COLO668 (cell line): ENCODE results near the gene FUT7.
"Not testable (repeated sequence)": the region's sequence is repeated elsewhere in the genome, so short reads cannot be mapped to it uniquely, and the experiment has no call there.

Source experiments
- DNase-seq: peaks from one replicate; lab custom pipeline; 2025; ENCODE audit not compliant: unreplicated experiment; lab: John Stamatoyannopoulos, UW

The FUT7 gene

DNA sequence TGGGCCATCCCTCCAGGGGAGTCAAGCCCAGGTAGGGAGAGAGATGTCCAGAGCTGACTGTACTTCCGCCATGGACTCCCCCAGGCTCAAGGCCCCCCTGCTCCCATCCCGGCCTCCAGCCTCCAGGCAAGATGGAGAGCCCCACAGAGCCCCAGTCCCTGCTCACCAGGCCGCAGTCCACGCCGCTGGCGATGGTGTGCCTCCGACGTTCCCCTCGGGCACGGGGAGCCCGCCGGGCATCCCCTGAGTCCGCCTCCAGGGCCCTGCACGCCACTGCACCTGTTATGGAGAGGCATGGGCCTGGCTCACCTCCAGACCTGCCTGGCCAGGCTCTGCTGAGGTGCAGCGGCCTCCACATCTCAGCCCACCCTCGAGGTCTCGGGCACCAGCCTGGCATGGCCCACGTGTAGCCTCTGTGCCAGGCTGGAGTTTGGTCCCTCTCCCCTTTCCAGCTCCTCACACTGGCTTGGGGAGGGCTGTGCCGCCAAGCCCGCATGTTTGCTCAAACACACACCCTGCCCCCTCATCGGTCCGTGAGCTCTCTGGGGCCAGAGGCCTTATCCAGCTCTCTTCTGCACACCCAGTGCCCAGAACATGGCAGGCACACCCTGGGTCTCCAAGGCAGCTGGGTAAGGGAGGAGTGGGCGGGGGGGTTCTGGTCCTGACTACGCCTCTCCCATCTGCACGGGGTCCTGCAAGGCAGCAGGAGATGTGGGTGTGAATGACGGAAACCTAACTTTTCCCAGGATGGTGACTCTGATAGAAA lies 34.4 kb upstream of the FUT7 start:
- DNase-seq = no peak

DNA sequence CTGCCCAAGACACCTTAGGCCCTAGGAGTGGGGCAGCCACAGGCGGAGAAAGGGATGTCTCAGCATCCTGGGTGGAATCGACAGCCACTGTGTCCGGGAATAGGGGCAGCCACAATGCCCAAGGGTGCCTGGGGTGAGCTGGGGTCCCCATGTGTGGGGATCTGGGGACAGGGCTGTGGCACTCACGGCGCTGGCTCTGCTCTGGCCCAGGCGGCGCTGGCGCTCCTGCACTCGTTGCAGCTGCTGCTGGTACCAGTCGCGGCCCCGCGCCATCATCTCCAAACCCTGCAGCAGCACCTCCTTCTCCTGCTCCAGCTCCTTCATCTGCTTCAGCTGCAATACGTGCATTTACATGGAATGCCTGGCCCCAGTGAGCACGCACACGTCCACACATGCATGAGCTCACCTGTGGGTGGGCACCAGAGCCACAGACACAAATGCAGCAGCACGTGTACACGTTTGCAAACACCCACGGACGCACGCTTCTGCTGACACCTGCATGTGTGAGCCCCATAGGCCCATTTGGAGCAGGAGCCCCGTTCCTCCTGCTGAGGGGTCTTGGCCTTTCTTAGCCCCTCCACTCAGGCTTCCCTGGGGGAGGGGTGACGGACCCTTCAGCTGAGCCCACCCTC lies 33.6 kb upstream of the FUT7 start:
- DNase-seq = no peak

DNA sequence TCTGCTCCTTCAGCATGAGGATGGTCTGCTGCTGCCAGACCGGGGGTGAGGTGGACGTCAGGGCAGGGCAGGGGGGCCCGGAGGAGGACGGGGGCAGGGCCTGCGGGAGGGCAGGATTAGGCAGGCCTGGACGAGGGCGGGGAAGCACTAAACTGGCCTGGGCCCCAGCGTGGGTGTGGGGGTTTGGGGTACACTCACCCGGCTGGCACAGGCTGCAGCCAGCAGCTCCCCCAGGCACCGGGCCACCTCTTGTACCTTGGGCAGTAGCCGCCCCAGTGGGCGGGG lies 32.9 kb upstream of the FUT7 start:
- DNase-seq = no peak

DNA sequence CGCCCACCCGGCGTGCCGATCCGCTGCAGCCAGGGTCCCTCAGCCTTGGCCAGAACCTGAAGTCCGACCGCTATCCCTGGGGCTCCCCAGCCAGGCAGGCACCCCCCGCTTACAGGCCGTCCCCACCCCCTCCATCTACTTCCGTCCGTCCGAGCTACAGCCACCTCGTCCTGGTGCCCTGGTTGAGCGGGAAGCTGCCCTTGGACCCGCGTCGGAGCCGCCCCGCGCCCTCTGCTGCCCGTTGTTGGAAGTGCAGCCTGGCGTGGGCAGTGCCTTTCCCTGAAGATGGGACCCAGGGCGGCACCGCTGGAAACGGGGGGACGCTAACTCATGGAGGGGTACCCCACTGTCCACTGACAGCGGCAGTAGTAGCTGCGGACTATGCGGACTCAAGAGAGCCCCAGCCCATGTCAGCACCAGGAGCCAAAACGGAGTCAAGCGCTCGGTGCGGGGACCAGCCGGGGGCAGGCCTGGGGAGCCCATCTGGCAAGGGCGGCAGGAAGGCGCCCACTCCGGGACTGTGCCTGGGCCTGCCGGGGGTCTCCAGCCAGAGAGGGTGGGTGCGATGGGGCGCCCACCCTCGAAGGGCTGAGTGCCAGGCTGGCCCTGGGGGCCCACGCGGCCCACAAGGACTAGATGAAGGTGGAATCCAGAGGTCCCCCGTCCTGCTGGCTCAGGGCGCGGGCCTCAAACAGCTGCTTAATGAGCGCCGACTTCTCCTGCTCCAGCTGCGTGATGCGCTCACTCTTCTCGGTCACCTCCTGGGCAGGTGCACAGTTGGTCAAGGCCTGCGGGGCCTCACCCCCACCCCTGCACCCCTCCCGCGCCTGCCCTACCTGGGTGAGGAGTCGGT lies 32.4 kb upstream of the FUT7 start:
- DNase-seq = peak; percentile 58

DNA sequence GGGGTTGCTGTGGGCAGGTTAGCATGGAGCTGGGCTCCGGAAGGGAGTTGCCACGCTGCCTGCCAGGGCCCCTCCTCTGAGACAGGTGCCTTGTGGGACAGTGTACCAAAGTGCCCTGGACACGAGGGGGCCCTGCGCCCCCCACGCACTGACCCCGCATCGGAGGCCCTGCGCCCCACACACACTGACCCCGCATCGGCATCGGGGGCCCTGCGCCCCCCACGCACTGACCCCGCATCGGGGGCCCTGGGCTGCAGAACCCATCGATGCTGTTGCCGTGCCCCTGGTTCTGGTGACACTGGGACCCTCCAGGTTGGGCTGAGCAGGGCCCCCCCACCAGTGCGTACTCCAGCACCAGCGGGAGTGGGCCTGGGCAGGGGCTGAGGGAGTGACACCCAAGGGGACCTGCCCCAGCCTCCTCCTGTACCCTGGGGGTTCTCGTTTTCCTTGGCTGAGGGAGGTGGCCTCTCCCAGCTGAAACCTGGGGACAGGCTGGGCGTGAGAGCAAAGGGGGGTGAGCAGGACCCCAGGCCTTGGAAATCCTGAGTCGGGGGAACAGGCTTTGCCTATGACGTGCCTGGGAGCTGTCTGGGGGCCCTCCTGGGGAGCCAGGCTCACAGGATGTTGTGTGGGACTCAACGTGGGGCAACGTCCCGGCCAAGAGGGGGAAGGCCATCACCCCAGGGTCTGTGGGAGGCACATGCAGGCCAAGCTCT lies 31.6 kb upstream of the FUT7 start:
- no peak for DNase-seq

DNA sequence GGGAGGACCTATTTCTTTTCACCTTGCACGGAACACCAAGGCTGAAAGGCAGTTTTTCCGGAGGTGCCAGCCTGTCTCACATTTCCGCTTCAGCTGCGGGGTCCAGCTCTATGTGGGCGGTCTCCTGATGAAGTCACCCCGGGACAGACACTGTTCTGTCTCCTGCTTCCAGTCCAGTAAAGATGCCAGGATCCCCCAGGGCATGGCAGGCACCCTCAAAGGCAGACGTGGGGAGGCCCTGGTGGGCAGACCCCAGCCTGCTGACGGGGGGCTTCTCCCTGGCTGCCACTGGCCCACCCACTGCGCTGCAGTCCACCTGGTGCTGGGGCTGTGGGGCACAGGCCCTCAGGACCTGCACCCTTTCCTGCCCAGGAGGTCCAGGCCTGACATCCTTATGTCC lies 30.9 kb upstream of the FUT7 start:
- DNase-seq = not testable (repeated sequence)

DNA sequence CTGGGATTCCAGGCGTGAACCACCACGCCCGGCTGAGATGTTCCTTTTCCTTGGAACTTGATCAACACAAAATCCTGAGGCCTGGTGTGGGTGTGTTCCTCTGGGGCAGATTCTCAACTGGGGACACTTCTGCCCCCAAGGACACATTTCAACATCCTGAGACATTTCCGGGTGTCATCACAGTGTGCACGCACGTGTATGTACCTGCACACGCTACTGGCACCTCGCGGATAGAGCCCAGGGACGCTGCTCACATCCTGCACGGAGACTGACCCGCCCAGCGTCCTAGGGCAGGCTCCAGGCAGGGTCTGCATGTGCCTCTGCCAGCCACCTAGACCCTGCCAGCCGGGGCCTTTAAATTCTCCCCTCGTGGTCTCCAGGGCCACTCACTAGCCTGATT lies 30.5 kb upstream of the FUT7 start:
- no peak for DNase-seq

DNA sequence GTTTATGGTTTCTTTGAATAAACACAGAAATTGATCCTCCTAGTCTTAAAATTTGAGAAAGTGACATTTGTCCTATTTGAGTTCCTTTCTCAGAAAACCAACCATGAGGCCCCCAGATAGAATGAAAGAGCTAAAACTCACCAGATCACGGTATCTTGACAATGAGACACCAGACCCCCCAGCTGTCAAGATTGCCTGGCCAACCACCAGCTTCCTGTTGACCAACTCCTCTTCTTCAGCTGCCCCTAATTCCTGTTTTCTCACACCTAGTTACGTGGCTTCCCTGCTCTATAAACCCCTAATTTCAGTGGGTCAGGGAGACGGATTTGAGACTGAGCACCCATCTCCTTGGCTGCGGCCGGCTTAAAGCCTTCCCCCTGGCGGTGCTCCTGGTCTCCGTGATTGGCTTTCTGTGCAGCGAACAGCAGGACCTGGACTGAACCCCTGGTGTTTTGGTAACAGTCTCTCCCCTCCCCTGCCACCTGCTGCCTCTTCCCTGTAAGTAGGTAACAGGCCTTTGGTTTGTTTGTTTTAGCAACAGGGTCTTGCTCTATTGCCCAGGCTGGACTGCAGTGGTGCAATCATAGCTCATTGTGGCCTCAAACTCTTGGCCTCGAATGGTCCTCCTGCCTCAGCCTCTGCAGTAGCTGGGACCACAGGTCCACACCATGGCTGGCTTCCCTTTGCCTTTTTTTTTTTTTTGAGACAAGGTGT lies 26.8 kb upstream of the FUT7 start:
- DNase-seq = peak; percentile 48

DNA sequence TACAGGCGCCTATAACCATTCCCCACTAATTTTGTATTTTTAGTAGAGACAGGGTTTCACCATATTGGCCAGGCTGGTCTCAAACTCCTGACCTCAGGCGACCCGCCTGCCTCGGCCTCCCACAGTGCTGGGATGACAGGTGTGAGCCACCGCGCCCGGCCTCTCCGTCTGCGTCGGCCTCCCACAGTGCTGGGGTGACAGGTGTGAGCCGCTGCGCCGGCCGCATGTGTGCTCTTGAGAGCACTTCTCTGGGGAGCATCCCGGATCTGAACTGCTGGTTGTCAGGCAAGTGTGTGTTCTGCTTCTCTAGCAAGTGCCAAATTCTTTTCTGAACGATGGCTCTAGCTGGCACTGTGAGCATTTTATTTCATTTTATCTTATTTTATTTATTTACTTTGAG lies 25.7 kb upstream of the FUT7 start:
- peak; percentile 83 for DNase-seq

DNA sequence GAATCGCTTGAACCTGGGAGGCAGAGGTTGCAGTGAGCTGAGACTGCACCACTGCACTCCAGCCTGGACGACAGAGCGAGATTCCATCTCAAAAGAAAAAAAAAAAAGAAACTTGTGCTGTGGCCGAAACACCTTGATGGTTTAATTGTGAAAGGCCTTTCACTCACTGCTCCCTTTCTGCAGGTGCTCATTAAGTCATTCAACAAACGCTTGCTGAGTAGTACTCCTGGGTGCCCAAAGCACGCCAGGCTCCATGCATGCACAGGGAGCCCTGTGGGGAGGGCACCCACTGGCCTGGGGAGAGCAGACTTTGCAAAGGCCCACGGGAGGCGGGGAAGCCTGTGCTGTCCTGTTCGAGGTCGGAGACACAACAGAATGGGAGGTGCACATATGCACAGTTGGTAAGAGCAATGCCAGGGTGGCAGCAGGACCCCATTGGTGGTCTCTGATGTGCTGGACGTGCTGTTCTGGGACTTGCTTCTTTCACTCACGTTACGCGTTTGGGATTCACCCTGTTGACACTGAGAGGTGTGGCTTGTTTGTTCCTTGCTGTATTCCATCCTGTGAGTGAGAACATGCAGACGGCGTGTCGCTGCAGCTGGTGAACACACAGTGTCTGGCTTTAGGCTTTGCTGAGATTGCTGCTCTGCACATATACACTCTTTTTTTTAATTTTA lies 25.0 kb upstream of the FUT7 start:
- peak; percentile 66 for DNase-seq

DNA sequence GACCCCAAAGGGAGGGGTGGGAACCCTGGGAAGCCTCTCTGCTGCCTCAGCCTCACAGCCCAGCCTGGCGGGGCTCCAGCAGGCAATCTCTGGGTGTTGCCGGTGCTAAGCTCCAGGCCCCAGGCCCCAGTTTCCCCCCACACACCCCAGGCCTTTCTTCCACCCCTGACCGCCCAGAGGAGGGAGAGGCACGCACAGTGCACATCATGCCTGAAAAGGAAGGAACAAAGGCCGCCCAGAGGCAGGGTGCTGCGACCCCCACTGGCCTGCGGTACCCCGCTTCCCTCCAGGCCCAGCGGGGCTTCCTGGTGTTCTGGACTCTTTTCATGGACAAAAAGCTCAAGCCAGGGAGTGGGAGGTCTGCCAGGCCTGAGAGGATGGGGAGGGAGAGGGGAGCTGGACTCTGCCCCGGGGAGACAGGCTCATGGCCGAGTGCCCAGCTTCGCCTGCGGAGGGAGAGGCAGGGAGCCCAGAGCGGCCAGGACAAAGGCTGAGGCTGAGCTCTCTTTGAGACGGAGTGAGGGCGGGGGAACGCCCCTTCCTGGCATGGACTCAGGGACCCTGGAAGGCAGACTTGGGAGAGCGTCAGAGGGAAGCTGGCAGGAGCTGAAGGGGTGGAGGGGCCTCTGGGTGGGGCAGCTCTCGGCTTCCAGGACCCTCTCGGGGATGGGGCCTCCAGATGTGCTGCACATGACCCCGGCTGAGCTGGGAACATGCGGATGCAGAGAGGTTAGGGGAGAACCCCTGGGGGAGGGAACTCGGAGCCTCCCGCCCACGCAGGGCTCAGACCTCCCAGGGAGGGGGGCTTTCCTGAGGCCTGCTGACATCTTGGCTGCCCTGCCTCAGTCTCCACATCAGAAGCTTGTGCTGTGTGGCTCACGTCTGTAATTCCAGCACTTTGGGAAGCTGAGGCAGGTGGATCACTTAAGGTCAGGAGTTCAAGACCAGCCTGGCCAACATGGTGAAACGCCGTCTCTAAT lies 23.8 kb upstream of the FUT7 start:
- DNase-seq = peak; percentile 42

DNA sequence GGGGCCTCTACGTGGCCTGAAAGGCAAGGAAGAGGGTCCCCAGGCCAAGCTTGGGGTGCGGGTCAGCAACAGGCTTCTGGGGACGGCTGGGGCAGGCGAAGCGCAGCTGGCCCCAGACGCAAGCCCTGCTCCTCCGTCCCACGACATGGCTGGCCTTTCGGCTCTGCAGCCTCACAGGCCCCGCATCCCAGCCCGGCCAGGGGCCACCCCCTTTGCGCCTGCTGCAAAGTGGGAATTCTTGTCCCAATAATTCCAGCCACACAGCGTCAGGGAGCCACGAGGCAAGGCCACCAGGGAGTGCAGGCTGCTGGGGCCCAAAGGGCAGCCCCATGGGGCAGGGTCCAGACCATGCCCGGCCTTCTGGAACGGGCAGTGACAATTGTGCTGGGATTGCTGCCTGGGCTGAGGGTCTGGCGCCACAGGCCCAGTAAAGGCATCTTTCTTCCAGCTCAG lies 23.1 kb upstream of the FUT7 start:
- no peak for DNase-seq

DNA sequence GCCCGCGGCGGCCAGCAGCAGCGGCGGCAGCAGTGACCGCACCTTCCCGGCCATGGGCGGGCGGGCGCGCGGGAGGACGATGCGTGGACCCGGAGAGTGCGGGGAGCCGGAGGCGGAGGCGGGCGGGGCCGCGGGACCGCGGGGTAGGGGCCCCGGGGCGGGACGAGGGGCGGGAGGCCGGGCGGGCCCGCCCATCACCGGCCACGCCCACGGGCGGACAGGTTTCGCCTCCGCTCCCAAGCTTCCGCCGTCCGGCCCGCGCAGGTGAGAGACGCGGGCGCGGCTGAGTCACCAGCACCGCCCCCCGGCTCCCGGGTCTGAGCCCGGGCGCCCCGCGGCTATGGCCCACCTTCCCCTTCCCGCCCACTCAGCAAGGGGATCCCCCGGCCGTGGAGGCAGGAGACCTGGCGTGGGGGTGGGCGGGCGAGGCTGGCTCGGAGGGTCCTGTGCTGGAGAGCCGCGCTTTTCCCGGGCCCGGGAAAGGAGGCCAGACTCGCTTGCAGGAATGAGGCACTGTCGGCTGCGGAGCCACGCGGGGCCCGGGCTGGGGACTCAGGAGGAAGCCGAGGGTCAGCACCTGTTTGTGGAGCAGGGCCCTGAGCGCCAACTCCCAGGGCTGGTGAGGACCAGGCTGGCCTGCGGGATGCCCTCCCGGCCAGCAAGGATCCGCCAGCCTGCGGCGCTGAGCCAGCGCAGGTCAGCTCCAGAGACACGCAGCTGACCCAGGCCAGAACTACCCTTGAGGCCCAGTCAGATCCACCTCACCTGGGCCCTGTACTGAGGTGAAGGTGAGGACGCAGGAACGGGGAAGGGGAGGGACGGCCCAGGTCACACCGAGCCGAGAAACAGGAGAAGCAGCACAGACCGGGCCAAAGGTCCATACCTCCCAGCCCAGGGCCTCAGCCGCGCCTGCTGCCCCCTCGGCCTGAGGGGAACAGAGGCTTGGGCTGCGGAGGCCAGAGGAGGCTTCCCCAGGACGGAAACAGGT lies 22.4 kb upstream of the FUT7 start, which contains the start of gene ENTPD2:
ENTPD2 (minus strand) TSS at position 118 of the 988 bp plus-strand sequence; CDS start at position 54, 64 bp downstream.
- peak; percentile 89 for DNase-seq

DNA sequence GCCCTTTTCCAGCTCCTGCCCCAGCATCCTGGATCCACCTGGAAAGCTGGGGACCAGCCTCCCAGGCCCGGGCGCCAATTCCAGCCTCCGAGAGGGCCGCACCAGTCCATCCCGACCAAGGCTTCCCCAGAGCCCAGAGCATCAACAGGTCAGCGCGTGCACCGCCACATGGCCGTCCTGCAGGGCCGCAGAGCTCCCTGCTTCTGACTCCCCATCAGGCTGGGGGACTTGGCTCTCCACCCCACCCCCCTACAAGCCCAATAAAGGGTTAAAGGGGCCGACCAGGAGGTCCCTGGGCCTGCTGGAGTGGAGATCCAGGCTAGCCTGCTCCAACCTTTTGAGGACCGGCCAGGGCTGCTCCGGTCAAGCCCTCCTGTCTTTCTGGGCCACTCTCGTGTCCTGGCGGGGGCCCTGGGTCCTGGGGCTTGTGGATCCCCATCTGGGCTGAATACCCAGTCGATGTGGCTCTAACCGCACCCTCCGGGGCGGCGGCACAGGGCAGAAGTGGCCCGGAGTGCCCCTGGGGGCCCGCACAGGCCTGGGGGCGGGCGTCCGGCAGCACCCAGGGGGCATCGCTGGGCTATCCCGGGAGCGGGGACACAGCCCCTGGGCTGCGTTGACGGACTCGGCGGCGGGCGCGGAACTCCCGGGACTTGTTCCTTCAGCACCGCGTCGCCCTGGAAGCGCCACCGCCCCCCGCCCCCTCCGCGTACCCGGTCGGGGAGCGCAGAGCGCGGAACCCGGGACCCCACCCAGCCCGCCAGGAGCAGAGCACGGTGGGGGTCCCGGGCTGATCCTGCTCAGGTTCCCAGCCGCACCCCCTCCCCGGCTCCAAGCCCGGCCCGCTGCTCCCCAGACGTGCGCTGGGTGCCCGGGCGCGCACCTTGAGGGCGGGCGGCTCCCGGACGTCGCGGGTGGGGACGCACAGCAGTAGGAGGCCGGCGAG lies 21.4 kb upstream of the FUT7 start:
- peak; percentile 69 for DNase-seq

DNA sequence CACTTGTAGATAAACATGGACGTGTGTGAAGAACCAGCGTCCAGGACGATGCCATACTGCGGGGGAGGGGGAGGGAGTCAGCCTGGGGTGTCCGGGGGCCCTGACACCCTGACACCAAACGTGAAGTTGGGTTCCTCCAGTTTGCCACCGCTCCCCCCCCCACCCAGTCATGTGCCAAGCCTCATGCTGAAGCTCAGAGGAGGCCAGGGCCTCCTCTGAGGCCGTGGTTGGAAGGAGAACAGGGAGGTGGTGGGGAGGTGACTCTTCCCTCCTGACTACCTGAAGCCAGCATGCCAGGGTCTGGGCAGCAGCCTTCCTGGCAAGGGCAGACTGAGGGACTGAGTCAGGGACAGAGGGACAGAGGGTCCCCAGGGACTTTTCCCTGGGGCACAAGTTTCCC lies 20.4 kb upstream of the FUT7 start:
- no peak for DNase-seq

DNA sequence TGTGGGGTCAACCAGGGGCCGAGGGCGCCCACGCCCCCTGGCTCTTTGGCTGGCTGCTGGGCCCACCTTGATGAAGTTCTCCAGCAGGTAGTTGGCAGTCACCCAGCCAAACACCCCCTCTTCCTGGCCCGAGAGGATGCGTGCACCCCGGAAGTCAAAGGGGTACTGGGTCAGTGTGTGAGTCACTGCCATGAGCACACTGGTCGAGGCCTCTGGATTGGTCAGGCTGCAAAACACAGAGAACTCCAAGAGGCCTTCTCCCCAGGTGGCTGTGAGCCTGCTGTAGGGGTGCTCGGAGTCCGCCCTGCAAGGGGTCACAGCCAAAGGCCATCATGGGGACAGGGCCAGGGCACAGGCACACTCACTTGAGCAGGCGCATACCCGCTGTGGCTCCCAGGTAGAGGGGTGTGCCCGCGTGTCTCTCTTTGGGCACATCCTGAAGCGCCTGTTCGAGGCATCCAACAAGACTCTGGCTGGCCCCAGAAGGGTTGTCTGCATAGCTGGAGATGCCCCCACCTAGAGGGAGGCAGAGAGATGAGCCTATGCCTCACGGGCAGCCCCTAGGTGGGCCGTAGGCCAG lies 19.3 kb upstream of the FUT7 start:
- DNase-seq = no peak
